Skin of body (tissue), 2 donors: Measurements from ENCODE around the gene PLPPR1. TPM values are rescaled to one million over a fixed set of nuclear protein-coding genes. Genes with fewer than 3 reads are reported as not detected.
"Not testable (repeated sequence)": the region's sequence is repeated elsewhere in the genome, so short reads cannot be mapped to it uniquely, and the experiment has no call there.

ENCODE experiments used
- DNase-seq: peaks from one replicate; lab custom pipeline; 2025; lab: John Stamatoyannopoulos, UW
- total RNA-seq: library from RNA; depleted of rRNA; stranded (reverse); fragments of >200 nt; gene quantifications from one replicate; pipeline ENCODE4 v1.2.3, GENCODE V29; 2014

Gene PLPPR1
- 1.5 TPM for total RNA-seq

DNA sequence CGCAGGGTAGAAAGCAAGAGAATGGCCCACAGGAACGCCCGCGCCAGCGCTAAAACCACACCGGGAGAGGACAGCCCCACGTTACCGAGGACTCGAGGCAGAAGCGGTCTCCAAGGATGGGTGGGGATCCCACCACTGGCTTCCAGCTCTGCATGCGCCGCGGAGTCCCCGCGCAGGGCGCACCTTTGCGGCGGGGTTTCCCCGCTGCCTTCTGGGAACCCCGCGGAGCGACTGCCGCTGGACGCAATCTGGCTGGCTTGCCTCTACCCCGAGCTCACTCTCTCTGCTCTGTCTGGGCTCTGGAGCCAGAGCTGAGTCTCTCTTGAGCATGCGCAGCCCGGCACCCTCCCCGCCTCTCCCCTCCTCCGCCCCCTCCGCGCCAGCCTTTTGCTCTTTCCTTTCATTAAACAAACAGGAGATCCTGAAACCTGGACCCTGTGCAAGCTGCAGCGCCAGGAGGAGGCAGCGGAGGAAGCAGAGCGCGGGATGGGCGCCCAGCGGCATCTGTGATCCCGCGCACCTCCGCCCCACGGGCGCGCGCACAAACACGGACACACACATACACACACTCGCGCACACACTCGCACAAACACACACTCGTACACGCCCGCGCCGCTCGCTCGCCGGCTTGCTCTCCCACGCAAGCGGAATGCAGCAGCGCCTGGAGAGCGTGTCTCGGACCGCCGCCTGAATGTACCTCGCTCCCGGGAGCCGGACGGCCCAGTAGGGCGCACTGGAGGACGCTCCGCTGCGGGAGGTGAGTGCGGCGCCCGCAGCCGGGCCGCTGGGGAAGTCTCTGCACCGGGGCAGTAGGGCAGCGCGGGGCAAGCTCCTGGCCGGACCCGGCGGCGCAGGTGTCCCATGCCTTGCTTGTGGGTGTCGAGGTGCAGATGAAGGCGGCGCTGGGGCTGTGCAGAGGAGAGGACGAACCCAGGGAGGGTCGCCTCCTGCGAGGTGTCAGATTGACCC, at the start of gene PLPPR1:
PLPPR1 (plus strand) TSS at position 382 of the 969 bp plus-strand sequence.
- peak; percentile 26 for DNase-seq

DNA sequence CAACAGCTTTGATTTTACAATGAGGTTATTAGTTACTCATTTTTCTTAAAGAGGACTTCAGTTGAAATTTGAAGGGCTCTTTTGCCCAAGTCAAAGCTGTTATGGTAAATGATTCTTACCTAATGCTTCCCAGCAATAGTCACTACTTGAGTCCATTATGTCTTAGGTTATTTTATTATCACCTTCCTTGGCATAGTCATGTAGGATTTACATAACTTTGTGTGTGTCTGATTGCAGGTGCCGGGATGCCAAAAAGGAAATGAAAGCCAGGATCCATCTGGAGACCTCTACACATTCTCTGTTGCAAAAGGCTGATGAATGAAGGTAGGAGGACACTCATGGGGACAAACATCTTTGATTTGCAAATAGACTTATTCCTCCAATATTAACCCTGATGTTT, 38.8 kb upstream of the PLPPR1 start:
- no peak for DNase-seq

DNA sequence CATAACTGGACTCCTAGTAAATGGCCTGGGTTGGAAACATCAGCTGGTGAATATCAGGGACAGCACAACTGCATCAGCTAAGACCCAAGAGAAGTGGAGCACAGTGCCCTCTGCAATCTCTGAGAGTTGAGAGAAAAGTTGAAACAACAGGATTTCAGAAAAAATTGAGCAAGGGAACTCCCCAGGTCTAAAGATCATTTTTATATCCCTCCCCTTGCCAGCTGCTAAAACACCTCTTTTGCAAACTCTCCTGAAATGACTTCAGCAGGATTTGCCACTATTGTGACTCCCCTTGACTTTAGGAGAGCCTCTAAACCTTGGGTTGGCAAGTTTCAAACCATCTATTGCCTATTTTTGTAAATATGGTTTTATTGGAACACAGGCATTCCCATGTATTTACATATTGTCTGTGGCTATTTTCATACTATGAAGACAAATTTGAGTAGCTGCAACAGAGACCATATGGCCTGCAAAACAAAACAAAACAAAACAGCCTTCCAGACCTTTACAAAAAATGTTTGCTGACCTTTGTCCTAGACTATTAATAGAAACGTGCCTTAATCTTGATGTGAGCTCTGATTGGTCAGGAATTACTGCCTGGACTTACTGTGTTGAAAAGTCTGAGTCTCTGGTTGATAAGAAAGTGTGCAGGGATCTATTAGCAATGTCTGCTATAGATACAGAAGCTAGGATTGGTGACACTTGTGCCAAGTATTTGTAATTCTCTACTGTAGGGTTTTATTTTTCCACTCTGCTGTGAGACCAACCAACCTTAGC, 37.7 kb upstream of the PLPPR1 start:
- DNase-seq, result no peak

DNA sequence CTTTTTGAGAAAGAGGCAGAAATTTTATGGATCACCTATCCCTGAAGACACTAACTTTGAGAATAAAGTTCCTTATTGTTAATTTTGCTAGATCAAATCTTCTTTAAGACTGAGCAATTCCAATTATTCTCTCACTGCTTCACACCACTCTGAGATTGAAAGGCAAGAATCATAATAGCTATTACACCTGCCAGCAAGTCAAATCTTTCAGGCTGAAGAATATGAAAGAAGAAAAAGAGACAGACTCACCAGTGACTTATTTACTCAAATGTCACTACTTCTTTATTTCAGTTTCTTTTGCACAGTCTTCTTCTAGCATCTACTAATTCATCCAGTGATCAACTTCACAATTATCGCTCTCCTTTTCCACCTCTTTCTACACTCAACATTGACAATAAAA, 35.9 kb upstream of the PLPPR1 start:
- no peak for DNase-seq

DNA sequence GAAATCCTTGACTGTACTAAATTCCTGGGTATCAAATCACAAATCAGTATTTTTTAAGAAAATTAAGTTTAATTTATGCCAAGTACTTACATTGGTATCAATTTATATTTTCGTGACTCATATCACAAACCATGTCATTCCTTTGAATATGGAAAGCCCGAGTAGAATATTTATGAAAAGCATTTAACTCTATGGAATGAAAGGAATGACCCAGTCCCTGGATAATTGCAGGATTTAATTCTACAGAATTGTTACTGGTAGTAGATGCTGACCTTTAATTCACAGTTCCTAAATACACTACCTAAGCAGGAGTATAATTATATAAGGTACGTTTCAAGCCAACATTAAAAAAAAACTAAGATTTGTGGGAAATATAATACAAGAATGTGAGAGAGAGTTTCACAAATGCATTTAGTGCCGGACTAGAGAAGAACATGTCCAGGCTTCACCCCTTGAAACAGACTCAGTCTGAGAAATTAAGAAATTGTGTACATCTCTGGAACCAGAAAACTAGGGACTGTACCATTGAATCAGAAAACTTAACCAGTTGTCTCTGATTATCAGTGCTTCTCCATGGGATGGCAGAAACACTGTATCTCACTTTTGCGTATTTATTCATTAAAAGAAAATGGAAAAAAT, 28.5 kb upstream of the PLPPR1 start:
- no peak for DNase-seq

DNA sequence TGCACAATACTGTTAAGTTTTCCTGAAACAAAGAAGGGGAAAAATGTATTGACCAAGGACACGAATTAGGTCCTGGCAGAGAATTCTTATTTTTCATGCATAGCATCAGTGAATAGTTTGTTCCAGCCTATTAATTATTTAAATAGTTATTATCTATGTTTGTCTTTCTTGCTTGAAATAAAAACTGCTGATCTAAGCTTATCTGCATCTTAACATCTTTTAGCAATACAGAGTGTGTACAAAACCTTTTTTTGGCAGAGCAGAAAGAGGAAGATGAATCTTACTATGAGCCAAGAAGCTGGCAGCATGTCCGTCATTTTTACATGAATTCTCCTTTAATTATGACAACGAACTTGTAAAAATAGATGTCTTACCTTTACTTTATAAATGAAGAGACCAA, 23.3 kb upstream of the PLPPR1 start:
- DNase-seq, result no peak

DNA sequence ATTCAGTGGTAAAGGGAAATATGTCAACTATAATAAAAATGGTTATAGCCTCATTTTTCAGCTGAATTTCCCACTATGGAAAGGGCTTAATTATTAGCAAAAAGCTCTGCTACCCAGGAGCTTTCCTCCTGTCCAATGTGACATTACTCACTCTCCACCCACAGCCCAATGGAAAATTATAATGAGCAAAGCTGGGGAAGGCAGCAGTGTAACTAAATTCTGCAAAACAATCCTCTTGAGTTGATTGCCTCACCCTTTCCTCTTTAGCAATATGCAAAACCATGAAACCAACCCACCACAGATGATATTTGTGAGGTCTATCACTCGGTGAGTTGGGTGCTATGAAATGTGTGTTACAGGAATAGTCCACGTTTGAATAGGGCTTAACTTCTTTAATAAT, 14.0 kb upstream of the PLPPR1 start:
- DNase-seq, result no peak

DNA sequence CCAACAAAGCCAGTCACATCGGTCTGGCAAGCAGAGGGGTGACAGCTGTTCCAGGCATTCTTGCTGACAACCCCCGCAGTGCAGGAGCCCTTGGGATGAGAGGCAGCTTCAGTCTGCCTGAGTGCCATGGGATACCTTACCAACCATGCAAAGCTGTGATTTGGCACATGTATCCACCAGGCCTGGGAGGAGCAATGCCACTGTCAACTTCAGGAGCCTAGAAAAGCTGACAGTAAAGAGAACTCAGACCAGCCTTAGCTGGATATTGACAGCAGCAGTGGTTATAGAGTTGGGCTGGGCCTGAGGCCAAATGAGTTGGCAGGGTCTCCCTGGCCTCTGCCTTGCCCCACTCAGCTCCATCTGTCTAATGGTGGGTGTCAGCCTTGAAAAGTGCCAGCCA, 10.1 kb upstream of the PLPPR1 start:
- DNase-seq, result no peak

DNA sequence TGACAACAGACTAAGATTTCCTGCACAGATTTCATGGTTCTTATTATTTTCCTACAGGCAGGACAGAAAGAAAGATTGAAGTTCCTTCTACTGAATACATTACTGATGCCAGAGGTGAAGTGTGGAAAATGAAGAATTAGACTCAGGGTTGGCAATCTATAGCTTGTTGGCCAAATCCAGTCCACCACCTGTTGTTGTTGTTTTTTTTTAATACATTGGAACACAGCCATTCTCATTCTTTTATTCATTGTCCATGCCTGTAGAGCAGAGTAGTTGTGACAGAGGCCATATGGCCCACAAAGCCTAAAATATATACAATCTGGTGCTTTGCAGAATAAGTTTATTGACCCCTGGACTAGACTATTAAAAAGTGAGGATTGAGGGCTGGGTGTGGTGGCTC, 5.8 kb upstream of the PLPPR1 start:
- no peak for DNase-seq

DNA sequence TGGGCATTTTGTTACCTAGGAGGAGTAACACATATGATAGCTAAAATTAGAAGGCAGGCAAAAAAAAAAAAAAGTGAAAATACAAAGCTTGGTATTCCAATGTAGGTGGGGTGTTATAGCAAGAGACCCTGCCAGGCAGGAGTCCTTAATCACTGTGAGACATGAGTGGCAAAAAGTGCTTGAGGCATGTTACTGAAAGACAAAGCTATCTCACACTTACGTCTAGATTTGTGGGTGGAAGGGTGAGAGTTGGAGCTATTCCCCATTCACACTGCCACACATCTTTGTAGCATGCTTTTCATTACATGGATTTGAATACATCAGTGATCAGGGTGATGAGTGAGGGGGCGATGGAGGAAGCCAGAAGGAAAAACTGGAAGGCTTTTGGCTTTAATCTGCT, 2.6 kb upstream of the PLPPR1 start:
- no peak for DNase-seq

DNA sequence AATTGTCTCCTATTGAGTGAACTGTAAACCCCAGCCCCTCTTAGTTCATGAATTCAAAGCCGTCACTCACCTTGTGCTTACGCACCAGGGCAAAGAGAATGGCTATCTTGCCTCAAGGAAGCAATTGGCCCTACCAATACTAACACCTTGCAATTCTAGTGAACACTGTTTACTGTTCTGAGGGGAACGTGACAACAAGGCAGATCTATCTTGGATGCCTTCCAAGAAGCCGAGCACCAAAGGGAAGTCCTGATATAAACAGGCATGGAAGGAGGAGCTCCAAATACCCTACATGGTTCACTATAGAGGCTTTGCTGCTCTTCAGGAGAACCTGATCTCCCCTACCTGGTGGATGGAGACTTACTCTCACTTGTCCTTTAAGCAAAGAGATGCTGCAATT, 1.7 kb upstream of the PLPPR1 start:
- no peak for DNase-seq

DNA sequence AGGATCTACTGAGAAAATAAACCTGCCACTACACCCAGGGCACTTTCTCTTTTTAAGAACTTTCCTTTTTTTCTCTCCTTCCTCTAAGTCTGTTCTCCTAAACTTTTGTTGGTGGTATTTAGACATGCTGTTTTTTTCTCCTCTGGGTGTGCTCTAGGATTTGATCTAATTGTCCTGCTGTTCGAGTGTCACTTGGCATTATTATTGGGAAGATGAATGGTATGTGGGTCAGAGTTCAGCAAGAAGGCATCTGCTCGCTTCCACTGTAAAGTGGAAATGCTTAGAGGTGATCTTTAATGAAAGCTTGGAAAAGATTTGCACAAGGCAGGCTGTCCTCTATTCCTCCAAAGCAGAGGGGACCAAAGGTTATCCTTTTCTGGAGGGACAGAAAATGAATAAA, 1.3 kb upstream of the PLPPR1 start:
- DNase-seq, result no peak

DNA sequence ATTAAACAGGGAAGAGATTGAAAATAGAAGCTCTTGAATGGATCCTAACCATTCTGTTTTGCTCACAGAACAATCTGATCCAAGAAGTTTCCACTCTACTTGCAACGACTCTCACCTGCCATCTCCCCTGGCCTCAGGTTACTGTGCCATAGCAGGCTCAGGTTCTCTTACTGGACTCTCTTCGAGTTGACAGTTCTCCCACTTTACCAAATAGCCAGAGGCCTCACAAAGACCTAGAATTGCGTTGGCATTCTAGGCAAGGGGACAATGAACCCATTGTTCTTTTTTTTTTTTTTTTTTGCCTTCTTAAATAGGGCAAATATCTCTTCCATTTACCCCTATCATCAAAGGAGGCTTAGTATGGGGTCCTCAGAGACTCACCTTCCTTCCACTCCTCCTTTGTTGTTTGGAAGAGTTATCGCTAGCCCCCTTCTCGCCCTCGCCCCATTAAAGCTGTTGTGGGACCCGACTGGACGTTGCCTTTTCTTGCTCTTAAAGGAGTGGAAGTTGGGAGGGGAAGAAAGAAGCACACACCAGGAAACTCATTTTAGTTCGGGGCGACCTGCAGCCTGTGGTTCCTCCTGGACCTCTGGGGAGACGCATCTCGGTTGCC, 688 bp upstream of the PLPPR1 start:
- DNase-seq, result no peak

DNA sequence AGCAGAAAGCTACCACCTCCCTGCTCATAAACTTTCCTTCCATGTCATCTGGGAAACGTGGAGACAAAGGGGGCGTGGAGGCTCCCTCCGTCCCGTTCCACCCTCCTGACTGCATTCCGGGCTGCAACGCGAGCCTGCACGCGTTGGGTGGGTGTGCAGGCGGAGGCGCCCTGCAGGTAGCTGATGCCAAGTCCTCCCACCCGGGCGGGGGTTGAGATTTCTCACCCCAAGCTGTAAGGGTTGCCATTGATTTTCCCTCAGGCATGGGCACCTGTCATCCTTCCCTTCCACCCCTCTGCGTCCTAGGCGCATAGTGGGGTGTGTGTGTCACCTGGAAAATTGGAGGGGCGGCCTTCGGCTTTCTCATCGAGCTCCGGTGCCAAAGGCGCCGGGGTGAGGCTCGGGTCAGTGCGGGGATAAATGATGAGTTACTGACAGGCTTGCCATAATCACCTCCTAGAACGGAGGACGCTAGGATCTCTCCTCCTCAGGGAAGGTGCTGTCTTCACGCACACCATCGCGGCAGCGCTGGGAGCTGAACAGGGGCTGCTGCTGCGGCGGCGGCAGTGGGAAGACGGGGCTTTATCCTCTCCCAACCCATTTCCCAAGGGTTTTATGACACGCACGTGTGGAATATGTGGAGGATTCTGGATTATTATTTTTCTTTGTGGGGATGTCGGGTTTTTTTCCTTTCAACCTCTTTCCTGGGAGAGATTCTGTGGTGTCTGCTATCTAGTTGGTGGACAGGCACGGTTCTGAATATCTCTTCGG, 973 bp downstream of the PLPPR1 start:
- DNase-seq, result no peak

DNA sequence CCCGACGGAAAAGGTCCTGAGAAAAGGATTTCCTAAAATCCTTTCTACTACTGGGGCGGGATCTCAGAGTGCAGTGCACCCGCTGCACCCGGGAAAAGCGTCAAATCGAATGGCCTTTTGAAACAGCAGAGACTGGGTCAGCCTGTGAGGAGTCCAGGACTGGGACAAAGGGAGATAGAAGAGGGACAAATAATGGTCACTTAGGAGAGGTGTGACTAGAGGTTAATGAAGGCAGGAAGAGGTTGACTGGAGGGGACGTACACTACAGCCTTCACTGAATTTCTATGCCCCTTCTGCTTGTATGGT, 1.5 kb downstream of the PLPPR1 start:
- no peak for DNase-seq

DNA sequence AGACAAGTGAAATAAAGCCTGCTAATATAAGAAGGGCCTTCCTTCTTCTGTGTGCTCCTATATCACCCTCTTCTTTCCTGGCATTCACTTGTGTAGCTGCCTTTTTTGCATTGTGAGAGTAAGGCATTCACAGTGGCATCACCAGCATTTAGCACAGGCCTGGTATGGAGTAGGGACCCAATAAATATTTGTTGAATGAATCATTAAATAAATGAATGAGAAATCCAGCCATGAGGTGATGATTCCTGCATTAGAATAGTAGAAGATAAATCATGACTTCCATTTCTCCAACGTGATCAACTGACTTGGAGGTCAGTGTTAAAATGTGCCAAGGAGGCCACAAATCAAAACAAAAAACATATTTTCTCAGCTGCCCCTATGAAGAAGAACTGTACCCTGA, 3.9 kb downstream of the PLPPR1 start:
- DNase-seq, result no peak

DNA sequence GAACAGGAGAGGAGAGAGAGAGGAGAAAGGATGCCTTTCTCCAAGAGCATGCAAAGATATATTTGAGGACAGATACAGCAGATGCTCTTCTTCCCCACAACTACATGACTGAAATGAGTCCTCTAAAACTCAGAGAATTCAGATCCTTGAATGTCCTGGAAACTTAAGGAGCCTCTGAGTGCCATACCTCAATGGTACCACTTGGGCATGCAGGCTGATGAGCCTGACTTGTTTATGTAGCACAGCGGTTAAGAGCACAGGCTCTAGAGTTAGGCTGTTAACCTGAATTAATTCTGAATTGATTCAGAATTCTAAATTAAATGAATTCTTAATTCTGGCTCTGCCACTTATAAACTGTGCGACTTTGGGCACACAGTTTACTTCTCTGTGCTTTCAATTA, 5.7 kb downstream of the PLPPR1 start:
- no peak for DNase-seq

DNA sequence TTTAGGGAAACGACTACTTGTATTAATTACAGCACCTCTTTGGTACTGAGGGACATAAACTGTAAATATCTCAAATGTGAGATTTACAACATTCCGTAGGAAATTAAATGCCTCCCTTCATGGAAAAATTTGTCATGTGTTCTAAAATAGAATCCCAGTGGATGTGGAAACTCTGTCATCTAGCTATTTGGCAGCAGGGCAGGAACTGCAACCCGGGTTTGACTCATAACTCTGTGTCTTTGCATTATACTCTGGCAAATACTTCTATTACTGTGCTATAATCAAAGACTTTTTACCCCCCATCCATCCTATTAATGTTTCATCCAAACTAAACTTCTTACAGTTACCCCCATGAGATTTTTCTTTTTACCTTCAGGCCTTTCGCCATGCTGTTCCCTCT, 6.6 kb downstream of the PLPPR1 start:
- peak; percentile 45 for DNase-seq

DNA sequence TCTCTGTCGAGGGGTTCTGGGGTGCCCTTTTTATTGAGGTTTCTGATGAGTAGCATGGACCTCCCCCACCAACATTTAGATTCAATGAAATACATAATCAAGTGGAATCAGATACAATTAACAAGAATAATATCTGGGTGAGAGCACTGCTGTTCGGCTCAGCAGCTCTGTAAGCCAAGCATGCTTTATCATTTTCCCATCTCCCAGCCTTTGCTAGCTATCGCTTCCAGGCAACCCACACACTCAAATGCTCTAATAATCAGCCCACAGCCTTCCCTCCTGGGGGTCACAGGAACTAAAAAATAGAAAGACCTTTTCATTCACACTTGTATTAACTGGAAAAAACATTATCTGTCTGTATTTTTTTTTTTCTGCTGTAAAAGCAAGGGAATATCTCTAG, 8.9 kb downstream of the PLPPR1 start:
- DNase-seq, result no peak

DNA sequence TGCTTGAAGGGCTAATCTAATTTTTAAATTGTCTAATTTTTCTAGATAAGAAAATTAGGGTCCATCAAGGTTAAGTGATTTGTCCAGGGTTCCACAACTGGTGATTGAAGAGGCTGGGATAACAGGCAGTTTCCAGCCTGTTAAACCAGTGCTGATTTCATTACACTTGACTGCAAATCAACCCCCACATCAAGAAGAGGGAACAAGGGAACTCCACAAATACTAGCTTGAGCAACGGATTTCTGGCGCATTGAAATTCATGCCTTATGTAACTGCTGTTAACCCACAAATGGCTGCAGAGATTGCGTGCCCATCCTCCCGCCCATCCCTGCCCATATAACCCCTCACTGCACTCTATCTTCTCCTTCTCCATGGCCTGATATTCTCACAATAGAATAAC, 10.0 kb downstream of the PLPPR1 start:
- DNase-seq, result no peak

DNA sequence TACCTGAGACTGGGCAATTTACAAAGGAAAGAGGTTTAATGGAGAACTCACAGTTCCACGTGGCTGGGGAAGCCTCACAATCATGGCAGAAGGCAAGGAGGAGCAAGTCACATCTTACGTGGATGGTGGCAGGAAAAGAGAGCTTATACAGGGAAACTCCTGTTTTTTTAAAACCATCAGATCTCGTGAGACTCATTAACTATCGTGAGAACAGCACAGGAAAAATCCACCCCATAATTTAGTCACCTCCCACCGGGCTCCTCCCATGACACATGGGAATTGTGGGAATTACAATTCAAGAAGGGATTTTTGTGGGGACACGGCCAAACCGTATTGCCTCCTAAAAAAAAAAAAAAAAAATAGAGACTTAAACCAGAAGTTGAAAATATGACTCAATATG, 11.1 kb downstream of the PLPPR1 start:
- not testable (repeated sequence) for DNase-seq
